Smooth muscle cell (in vitro differentiated cells): ENCODE data around the gene DUSP8. TPM values are rescaled to one million over a fixed set of nuclear protein-coding genes. Genes with fewer than 3 reads are reported as not detected.

ENCODE experiments used
- DNase-seq: peaks from one replicate; lab custom pipeline; 2025; ENCODE audit not compliant: unreplicated experiment; lab: John Stamatoyannopoulos, UW
- H2AFZ ChIP-seq: fragments of 200-600 bp; sonication (generic); 2 replicates; pipeline ENCODE4 v1.6.0; 2016; ENCODE audit warnings: antibody characterized with exemption, low read depth, mild to moderate bottlenecking
- H3F3A ChIP-seq: fragments of 200-600 bp; sonication (generic); 2 replicates; pipeline ENCODE4 v1.6.0; 2017; ENCODE audit warnings: antibody characterized with exemption, low read depth
- H3K27ac ChIP-seq: fragments of 200-600 bp; sonication (generic); 2 replicates; pipeline ENCODE4 v1.5.1; 2016; ENCODE audit warnings: low read depth, mild to moderate bottlenecking
- H3K27me3 ChIP-seq: fragments of 200-600 bp; sonication (generic); 2 replicates; pipeline ENCODE4 v1.6.1; 2016; ENCODE audit warnings: low read depth, mild to moderate bottlenecking
- H3K36me3 ChIP-seq: fragments of 200-600 bp; sonication (generic); 2 replicates; pipeline ENCODE4 v1.5.1; 2016; ENCODE audit warnings: low read depth
- H3K4me1 ChIP-seq: fragments of 200-600 bp; sonication (generic); 2 replicates; pipeline ENCODE4 v1.5.1; 2016; ENCODE audit warnings: low read depth
- H3K4me2 ChIP-seq: fragments of 200-600 bp; sonication (generic); 2 replicates; pipeline ENCODE4 v1.6.0; 2016; ENCODE audit warnings: mild to moderate bottlenecking
- H3K4me3 ChIP-seq: fragments of 200-600 bp; sonication (generic); 2 replicates; pipeline ENCODE4 v1.5.1; 2016; ENCODE audit warnings: mild to moderate bottlenecking
- H3K79me2 ChIP-seq: fragments of 200-600 bp; sonication (generic); 2 replicates; pipeline ENCODE4 v1.6.0; 2016; ENCODE audit warnings: low read depth, mild to moderate bottlenecking
- H3K9ac ChIP-seq: fragments of 200-600 bp; sonication (generic); 2 replicates; pipeline ENCODE4 v1.6.0; 2016; ENCODE audit warnings: low read depth
- H3K9me3 ChIP-seq: fragments of 200-600 bp; sonication (generic); replicated peaks from 2 replicates; pipeline ENCODE4 v1.5.1; 2016; ENCODE audit warnings: low read depth
- H4K20me1 ChIP-seq: fragments of 200-600 bp; sonication (generic); 2 replicates; pipeline ENCODE4 v1.6.0; 2016; ENCODE audit warnings: low read depth
- CTCF ChIP-seq: fragments of 200-600 bp; sonication (generic); IDR thresholded peaks from 2 replicates; pipeline ENCODE4 v1.5.1; 2017; ENCODE audit warnings: borderline replicate concordance, mild to moderate bottlenecking, antibody characterized with exemption; ENCODE audit not compliant: insufficient read depth, poor library complexity, severe bottlenecking
- WGBS: methylation state at CpG from one replicate; pipeline ENCODE4 v1.1.7; 2016; ENCODE audit warnings: low lambda C conversion rate; 5-methylcytosine and 5-hydroxymethylcytosine counted together
- polyA plus RNA-seq: library from polyadenylated mRNA; unstranded; fragments of >200 nt; fragmentation: Nextera tagmentation; extraction: Ambion mirVana; gene quantifications from 2 replicates; pipeline ENCODE4 v1.2.1, GENCODE V29; 2016
- total RNA-seq: library from RNA; depleted of rRNA; stranded (reverse); fragments of >200 nt; gene quantifications from 2 replicates; pipeline ENCODE4 v1.2.3, GENCODE V29; 2014

Gene DUSP8
- total and polyA plus RNA-seq, 2 experiments from 2014 or later: 5.0 to 6.3 TPM

GRCh38 chr11:1509626-1510255 is 62.3 kb downstream of the DUSP8 start:
- Histone ChIP-seq H3K27ac (no peak overlapping the region), H3F3A (no peaks in the 10 kb centered on the region), H3K4me1 (peaks cover 11% of the 10 kb centered on the region), H2AFZ (no peak overlapping the region), H3K4me3 (no peak overlapping the region), H3K9me3 (no peaks in the 10 kb centered on the region), H3K36me3 (no peaks in the 10 kb centered on the region), H3K27me3 (no peaks in the 10 kb centered on the region), H3K4me2 (no peak overlapping the region), H3K79me2 (peaks cover 14% of the 10 kb centered on the region), H3K9ac (no peak overlapping the region), H4K20me1 (peaks cover 93% of the 10 kb centered on the region)
- DNase-seq: no peak
- TF ChIP-seq CTCF: no peak
- 90% methylated on average over 10 of the region's 20 CpGs for WGBS

GRCh38 chr11:1508986-1509385 is 63.1 kb downstream of the DUSP8 start:
- Histone ChIP-seq H3F3A (no peaks in the 10 kb centered on the region), H3K36me3 (no peaks in the 10 kb centered on the region), H3K4me2 (no peak overlapping the region), H3K9me3 (no peaks in the 10 kb centered on the region), H4K20me1 (peaks cover 93% of the 10 kb centered on the region), H3K9ac (no peak overlapping the region), H3K4me1 (peaks cover 11% of the 10 kb centered on the region), H3K27ac (no peak overlapping the region), H2AFZ (no peak overlapping the region), H3K27me3 (no peaks in the 10 kb centered on the region), H3K79me2 (peaks cover 12% of the 10 kb centered on the region), H3K4me3 (no peak overlapping the region)
- 91% methylated on average over 10 of the region's 10 CpGs for WGBS
- DNase-seq: no peak
- no peak for TF ChIP-seq CTCF

- H3K4me1 ChIP-seq: peaks cover 10% of the 10 kb centered on the region
- peaks cover 93% of the 10 kb centered on the region for H4K20me1 ChIP-seq
- H3F3A ChIP-seq: no peaks in the 10 kb centered on the region
- no peak overlapping the region for H3K4me2 ChIP-seq
- no peak overlapping the region for H3K27ac ChIP-seq
- H3K36me3 ChIP-seq: no peaks in the 10 kb centered on the region
- no peaks in the 10 kb centered on the region for H3K9me3 ChIP-seq
- H3K27me3 ChIP-seq: no peaks in the 10 kb centered on the region
- peaks cover 12% of the 10 kb centered on the region for H3K79me2 ChIP-seq
- TF ChIP-seq CTCF: no peak
- no peak overlapping the region for H3K4me3 ChIP-seq
- 87% methylated on average over 15 of the region's 15 CpGs for WGBS
- H2AFZ ChIP-seq: no peak overlapping the region
- no peak for DNase-seq
- H3K9ac ChIP-seq: no peak overlapping the region
These were observed 63.6 kb downstream of the DUSP8 start for GRCh38 chr11:1508491-1508891.
